OCI-LY1 (cell line): Measurements from ENCODE around the gene CARD19.

ENCODE experiments used
- EZH2 ChIP-seq: fragments of 200-600 bp; sonication (generic), shearing (Covaris generic); IDR thresholded peaks from 2 replicates; pipeline ENCODE4 v1.8.0; 2017; ENCODE audit warnings: borderline replicate concordance, mixed run types, mild to moderate bottlenecking, antibody characterized with exemption, low read length, moderate library complexity, mixed read lengths
- TF ChIP-seq, protein P1 (sequence below): fragments of 200-600 bp; sonication (generic), shearing (Covaris generic); IDR thresholded peaks from 2 replicates; pipeline ENCODE4 v1.5.1; 2017; ENCODE audit warnings: mild to moderate bottlenecking, antibody characterized with exemption, low read length, moderate library complexity, mixed read lengths

DNA sequence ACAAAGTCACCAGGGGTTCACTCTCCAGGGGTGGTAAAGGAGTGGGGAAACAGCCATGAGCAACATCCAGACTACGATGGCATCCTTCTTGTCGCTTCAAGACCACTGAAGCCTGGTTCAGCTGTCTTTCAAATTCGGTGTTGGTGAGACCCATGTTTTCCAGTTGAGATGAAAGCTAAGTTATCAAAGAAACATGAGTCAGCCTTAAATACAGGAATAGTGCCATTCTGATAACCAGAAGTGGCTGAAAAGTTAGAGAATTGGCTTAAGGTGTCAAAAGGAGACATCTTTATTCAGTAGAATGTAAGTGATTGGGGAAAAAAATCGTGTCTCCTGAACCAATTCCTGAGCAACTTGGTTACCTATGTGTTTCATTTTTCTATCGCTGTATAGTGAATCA is 7.0 kb upstream of the CARD19 start:
- TF ChIP-seq, protein P1, sequence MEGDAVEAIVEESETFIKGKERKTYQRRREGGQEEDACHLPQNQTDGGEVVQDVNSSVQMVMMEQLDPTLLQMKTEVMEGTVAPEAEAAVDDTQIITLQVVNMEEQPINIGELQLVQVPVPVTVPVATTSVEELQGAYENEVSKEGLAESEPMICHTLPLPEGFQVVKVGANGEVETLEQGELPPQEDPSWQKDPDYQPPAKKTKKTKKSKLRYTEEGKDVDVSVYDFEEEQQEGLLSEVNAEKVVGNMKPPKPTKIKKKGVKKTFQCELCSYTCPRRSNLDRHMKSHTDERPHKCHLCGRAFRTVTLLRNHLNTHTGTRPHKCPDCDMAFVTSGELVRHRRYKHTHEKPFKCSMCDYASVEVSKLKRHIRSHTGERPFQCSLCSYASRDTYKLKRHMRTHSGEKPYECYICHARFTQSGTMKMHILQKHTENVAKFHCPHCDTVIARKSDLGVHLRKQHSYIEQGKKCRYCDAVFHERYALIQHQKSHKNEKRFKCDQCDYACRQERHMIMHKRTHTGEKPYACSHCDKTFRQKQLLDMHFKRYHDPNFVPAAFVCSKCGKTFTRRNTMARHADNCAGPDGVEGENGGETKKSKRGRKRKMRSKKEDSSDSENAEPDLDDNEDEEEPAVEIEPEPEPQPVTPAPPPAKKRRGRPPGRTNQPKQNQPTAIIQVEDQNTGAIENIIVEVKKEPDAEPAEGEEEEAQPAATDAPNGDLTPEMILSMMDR = no peak
- TF ChIP-seq EZH2 = no peak
